ENCODE results near the gene SMC5.
"Not testable (repeated sequence)": the region's sequence is repeated elsewhere in the genome, so short reads cannot be mapped to it uniquely, and the experiment has no call there.

SMC5 gene

DNA sequence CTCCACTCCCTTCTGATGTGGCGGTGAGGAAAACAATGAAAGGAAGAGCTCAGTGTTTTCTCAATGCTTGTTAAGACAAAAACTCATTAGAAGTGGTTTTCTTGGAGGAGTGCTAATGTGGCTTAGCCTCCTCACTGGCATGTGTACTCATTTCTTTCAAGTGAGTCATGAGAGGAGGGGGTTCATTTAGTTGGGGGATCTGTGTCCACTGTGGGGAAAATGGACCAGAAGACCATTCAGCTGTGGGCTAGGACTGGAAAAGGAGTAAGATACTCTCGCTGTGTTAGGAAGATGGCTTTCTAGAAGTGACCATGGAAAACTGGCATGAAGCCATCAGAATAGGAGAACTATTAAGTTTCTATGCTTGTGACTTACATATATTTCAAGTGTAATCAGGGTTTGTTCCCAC is 132.2 kb downstream of the SMC5 start:
- no peak for FAIRE-seq
- no peak for DNase-seq (ENCODE audit: insufficient read length, low spot score)
- TF ChIP-seq, protein P1, sequence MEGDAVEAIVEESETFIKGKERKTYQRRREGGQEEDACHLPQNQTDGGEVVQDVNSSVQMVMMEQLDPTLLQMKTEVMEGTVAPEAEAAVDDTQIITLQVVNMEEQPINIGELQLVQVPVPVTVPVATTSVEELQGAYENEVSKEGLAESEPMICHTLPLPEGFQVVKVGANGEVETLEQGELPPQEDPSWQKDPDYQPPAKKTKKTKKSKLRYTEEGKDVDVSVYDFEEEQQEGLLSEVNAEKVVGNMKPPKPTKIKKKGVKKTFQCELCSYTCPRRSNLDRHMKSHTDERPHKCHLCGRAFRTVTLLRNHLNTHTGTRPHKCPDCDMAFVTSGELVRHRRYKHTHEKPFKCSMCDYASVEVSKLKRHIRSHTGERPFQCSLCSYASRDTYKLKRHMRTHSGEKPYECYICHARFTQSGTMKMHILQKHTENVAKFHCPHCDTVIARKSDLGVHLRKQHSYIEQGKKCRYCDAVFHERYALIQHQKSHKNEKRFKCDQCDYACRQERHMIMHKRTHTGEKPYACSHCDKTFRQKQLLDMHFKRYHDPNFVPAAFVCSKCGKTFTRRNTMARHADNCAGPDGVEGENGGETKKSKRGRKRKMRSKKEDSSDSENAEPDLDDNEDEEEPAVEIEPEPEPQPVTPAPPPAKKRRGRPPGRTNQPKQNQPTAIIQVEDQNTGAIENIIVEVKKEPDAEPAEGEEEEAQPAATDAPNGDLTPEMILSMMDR (IDR thresholded peaks at IDR 0.05; ENCODE audit: insufficient read depth, missing control alignments): no peak

DNA sequence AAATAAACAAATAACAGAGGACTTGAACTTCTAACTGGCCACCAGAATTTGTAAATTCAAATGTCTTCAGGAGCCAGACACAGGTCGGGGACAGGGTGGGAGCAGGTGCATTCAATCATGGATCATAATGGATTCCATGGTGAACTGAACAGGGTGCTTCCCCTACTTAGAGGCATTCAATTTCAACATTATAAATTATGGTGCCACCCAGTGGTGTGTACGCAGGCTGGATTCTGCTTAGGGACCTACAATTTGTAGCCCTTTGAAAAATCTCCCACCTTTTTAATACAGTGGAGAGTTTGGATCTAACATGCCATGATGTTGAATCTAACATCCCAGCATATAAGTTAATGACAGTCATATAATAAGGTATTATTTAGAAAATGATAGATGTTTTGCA is 133.4 kb downstream of the SMC5 start:
- no peak for FAIRE-seq
- DNase-seq (ENCODE audit: insufficient read length, low spot score): no peak
- TF ChIP-seq, protein P1 (IDR thresholded peaks at IDR 0.05; ENCODE audit: insufficient read depth, missing control alignments): peak; percentile 46

- DNase-seq (ENCODE audit: insufficient read length, low spot score) (no peak), FAIRE-seq (no peak)
- TF ChIP-seq, protein P1 (IDR thresholded peaks at IDR 0.05; ENCODE audit: insufficient read depth, missing control alignments): no peak
These were observed 134.1 kb downstream of the SMC5 start for GRCh38 chr9:70392850-70393249.

DNA sequence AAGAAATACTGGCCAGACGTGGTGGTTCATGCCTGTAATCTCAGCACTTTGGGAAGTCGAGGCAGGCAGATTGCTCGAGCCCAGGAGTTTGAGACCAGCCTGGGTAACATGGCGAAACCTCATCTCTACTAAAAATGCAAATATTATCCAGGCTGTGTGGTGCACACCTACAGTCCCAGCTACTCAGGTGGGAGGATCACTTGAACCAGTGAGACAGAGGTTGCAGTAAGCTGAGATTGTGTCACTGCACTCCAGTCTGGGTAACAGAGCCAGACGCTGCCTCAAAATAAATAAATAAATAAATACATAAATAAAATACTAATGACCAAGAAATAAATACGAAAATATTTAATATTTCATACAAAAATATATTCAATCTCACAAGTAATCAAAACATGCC is 136.9 kb downstream of the SMC5 start:
- DNase-seq (ENCODE audit: insufficient read length, low spot score) (no peak), FAIRE-seq (no peak)
- TF ChIP-seq, protein P1 (IDR thresholded peaks at IDR 0.05; ENCODE audit: insufficient read depth, missing control alignments): no peak

GRCh38 chr9:70398145-70398556 is 139.4 kb downstream of the SMC5 start:
- DNase-seq (ENCODE audit: insufficient read length, low spot score) (no peak), FAIRE-seq (no peak)
- TF ChIP-seq, protein P1 (IDR thresholded peaks at IDR 0.05; ENCODE audit: insufficient read depth, missing control alignments): no peak

DNA sequence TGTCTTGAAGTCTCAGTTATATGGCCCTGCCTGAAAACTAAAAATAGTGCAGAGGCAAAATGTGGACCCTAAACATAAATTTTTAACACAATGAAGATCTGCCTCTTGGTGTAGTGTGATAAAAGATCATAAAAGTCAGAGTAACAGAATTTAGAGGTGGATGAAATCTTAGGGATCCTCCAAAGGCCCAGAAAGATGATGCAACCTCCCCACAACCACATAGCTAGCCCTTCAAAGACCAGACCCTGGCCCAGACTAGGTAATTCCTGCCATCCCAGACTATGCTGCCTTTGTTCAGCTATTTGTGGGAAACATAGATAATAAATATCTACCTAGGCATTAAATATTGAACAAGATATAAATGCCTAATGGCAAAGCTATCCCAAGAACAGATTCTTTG is 140.4 kb downstream of the SMC5 start:
- no peak for DNase-seq (ENCODE audit: insufficient read length, low spot score)
- FAIRE-seq: no peak
- TF ChIP-seq, protein P1 (IDR thresholded peaks at IDR 0.05; ENCODE audit: insufficient read depth, missing control alignments): no peak

DNA sequence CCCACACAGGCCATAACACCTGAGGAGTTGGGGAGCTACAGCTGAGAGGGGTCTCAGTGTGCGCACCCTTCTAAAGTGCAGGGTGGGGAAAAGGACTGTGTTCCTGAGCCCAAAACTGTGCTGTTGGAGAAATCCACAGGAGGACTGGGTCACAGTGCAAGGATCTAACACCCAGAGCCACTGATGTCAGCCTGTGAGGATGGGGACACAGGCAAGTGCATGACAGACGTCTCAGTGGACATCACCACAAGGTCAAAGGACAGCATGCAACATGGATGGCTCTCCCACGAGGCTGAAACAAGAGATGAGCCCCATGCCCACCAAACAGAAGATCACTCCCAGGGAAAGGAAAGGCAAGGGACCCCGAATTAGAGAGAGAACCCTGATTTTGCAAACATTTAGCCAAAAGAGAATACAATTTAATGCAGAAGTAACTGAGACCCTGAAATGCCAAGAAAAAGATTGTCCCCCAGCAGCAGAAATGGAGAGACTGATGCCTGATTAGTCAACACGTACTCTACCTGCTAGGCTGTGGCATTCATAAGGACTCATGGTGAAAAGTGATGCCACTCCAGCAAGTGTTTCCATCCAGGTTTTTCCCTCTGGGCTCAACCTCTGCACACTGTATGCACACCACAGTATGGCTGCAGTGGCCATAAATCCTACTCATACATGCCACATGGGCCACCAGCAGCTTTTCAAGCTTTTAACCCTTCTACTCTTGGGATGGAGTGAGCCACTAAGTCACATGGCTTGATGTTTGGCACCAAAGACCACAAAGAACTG is 141.5 kb downstream of the SMC5 start:
- TF ChIP-seq, protein P1 (IDR thresholded peaks at IDR 0.05; ENCODE audit: insufficient read depth, missing control alignments): no peak
- DNase-seq (ENCODE audit: insufficient read length, low spot score) (no peak), FAIRE-seq (no peak)

GRCh38 chr9:70401241-70401640 is 142.5 kb downstream of the SMC5 start:
- FAIRE-seq: not testable (repeated sequence)

More at GRCh38 chr9:70401241-70401640, 142.5 kb downstream of the SMC5 start:
- not testable (repeated sequence) for DNase-seq (ENCODE audit: insufficient read length, low spot score)

Data from D721Med (cell line).